BE2C (cell line): ENCODE measurements around the gene HOOK2.

Experiments
- DNase-seq: peaks from one replicate; pipeline ENCODE4 v3.0.0-alpha.2; 2020
- H3K27me3 ChIP-seq: fragments of 250-450 bp; sonication (Bioruptor Pico); 2 replicates; pipeline ENCODE4 v1.5.1; 2020; ENCODE audit warnings: mild to moderate bottlenecking
- H3K36me3 ChIP-seq: fragments of 250-450 bp; sonication (Bioruptor Pico); 2 replicates; pipeline ENCODE4 v1.5.1; 2020; ENCODE audit warnings: mild to moderate bottlenecking
- H3K4me1 ChIP-seq: fragments of 250-450 bp; sonication (Bioruptor Pico); 2 replicates; pipeline ENCODE4 v1.5.1; 2020
- H3K4me3 ChIP-seq: 2 replicates; pipeline ENCODE4 v1.5.1; 2011; ENCODE audit warnings: low read depth, low read length
- H3K9me3 ChIP-seq: fragments of 250-450 bp; sonication (Bioruptor Pico); 2 replicates; pipeline ENCODE4 v1.5.1; 2020
- TF ChIP-seq, protein P1 (sequence below): IDR thresholded peaks from 2 replicates; pipeline ENCODE4 v1.5.1; 2012; ENCODE audit warnings: mild to moderate bottlenecking, low read depth, low read length

HOOK2 gene

DNA sequence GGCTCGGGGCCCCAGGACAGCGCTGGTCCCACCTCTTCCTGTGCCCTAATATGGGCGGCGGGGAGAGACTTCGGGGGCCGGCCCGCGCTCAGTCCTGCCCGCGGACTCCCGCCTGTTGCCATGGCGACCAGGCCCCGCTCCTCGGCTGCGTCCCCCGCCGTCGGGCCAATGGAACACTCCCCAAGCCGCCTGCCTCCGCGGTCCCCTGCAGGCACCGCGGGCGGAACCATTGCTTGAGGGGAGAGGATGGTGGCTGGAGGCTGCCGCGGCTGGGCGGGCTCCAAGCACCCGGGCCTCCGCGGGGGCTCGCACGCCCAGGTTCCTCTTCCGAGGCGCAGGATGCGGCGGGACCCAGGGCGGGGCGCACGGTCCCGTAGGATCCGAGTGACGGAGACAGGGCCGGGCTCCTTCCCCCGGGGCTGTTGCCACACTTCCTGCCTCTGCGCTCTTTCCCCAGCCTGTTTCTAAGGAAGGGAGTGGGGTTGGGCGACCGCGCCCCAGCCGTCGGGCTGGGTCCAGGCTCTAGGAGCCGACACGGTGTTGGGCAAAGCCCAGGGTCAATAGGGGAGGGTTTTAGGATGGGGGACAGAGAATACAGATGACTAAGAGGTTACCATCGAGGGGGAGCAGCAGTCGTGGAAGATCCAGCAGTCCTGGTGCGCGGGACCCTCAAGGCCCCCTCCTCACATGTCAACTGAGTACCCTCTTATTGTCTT lies 14.7 kb upstream of the HOOK2 start:
- Histone ChIP-seq H3K9me3 (no peaks in the 10 kb centered on the region), H3K36me3 (no peaks in the 10 kb centered on the region; the same call in 1 of the 2 replicates), H3K4me3 (peak overlapping the region; percentile 89), H3K4me1 (peaks cover 29% of the 10 kb centered on the region), H3K27me3 (no peaks in the 10 kb centered on the region)
- TF ChIP-seq, protein P1, sequence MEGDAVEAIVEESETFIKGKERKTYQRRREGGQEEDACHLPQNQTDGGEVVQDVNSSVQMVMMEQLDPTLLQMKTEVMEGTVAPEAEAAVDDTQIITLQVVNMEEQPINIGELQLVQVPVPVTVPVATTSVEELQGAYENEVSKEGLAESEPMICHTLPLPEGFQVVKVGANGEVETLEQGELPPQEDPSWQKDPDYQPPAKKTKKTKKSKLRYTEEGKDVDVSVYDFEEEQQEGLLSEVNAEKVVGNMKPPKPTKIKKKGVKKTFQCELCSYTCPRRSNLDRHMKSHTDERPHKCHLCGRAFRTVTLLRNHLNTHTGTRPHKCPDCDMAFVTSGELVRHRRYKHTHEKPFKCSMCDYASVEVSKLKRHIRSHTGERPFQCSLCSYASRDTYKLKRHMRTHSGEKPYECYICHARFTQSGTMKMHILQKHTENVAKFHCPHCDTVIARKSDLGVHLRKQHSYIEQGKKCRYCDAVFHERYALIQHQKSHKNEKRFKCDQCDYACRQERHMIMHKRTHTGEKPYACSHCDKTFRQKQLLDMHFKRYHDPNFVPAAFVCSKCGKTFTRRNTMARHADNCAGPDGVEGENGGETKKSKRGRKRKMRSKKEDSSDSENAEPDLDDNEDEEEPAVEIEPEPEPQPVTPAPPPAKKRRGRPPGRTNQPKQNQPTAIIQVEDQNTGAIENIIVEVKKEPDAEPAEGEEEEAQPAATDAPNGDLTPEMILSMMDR = no peak
- DNase-seq = peak; percentile 98

DNA sequence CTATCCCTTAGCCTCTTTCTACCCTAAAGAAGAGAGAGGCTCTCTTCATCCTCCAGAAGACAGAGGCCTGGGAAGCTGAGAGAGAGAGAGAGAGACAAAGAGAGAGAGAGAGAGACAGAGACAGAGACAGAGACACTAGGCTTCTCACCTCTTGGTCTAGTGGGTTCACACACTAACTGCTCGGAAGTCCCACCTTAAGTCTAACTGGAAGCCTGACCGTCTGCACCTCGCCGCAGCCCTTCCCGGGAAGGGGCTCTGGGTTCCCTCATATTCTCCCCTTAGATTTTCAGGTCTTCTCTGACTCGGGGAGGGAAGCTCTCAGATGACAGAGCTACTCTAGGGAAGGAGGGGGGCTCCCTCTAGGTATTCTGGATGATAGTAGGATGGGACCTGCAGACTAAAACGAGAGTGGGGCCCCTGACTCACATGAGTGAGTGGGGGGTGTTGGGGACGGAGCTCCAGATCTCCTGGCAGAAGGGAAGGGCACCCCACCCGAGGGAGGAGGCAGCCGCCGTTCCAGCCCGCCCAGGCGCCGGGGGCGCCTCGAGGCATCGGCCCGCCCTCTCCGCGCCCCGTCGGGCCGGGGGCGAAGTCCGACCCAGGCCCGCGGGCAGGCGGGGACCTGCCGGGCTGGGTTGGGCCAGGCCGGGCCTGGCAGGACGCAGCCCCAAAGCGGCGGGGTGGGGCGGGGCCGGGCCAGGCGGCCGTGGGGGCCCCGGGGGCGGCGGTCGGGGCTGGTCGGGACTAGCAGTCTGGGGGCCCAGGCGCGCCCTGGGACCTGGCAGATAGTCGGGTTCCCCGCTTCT lies 13.9 kb upstream of the HOOK2 start:
- TF ChIP-seq, protein P1 = no peak
- Histone ChIP-seq H3K4me3 (peak overlapping the region; percentile 89), H3K4me1 (peaks cover 37% of the 10 kb centered on the region), H3K9me3 (no peaks in the 10 kb centered on the region), H3K36me3 (no peaks in the 10 kb centered on the region; the same call in 1 of the 2 replicates), H3K27me3 (no peaks in the 10 kb centered on the region)
- DNase-seq = peak; percentile 47

DNA sequence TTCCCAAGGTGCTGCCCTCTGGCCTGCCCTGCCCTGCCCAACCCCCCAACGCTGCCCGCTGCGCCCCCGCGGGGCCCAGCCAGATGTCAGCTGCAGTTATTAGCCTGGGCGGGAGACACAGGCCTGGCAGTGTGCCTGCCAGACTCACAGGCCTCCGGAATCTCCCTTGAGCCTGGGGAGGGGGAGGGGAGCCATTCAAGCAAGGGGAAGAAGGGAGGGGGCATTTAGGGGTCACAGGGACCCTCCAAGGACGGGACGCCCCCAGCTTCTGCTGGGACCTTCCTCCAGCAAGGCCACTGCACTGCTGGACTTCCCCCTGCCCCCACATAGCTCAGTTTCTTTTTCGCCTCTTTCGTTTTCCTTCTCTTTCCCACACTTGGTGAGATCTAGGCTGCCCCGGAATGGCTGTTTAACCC lies 13.3 kb upstream of the HOOK2 start:
- DNase-seq = peak; percentile 93
- no peaks in the 10 kb centered on the region for H3K27me3 ChIP-seq
- H3K36me3 ChIP-seq = no peaks in the 10 kb centered on the region; the same call in 1 of the 2 replicates
- peak overlapping the region; percentile 39 for H3K4me3 ChIP-seq
- TF ChIP-seq, protein P1 = no peak
- no peaks in the 10 kb centered on the region for H3K9me3 ChIP-seq
- H3K4me1 ChIP-seq = peaks cover 43% of the 10 kb centered on the region

DNA sequence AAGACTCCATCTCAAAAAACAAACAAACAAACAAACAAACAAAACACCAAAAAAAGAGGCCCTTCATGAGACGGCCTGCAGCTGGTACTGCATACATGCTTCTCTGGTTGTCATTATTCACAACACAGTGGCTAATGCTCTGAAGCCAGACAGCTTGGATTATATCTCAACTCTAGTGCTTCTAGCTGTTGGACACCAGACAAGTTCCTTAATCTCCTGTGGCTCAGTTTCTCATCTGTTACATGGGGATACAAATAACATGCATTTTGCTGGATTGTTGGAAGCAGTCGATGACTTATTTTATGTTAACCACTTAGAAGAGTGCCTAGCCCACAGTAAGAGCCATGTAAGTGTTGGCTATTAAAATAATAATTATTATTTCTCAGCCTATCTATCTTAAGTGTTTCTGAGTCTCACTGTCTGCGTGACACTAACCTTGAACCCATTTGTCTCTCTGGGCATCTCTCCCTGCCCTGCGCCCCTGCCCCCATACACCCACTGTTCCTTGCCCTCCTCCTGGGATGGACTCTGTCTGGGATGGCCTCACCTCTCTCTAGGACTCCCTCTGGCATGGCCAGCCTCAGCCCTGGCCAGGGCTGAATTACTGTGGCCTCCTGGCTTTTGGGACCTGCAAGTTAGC lies 12.8 kb upstream of the HOOK2 start:
- TF ChIP-seq, protein P1 = no peak
- H3K4me1 ChIP-seq = peaks cover 47% of the 10 kb centered on the region
- no peaks in the 10 kb centered on the region; the same call in 1 of the 2 replicates for H3K36me3 ChIP-seq
- H3K4me3 ChIP-seq = peak overlapping the region; percentile 39
- DNase-seq = no peak
- H3K9me3 ChIP-seq = no peaks in the 10 kb centered on the region
- H3K27me3 ChIP-seq = no peaks in the 10 kb centered on the region

DNA sequence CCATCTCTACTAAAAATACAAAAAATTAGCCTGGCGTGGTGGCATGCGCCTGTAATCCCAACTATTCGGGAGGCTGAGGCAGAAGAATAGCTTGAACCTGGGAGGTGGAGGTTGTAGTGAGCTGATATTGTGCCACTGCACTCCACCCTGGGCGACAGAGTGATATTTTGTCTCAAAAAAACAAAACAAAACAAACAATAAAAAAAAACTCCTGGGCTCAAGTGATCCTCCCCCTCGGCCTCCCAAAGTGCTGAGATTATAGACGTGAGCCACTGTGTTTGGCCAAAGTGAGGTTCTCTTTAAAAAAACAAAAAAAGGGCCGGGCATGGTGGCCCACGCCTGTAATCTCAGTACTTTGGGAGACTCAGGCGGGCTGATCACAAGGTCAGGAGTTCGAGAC lies 12.1 kb upstream of the HOOK2 start:
- Histone ChIP-seq H3K36me3 (no peaks in the 10 kb centered on the region), H3K27me3 (no peaks in the 10 kb centered on the region), H3K9me3 (no peaks in the 10 kb centered on the region), H3K4me1 (peaks cover 47% of the 10 kb centered on the region), H3K4me3 (no peak overlapping the region)
- TF ChIP-seq, protein P1 = no peak
- no peak for DNase-seq
